ENCODE measurements around the gene TTYH2.

The TTYH2 gene

DNA sequence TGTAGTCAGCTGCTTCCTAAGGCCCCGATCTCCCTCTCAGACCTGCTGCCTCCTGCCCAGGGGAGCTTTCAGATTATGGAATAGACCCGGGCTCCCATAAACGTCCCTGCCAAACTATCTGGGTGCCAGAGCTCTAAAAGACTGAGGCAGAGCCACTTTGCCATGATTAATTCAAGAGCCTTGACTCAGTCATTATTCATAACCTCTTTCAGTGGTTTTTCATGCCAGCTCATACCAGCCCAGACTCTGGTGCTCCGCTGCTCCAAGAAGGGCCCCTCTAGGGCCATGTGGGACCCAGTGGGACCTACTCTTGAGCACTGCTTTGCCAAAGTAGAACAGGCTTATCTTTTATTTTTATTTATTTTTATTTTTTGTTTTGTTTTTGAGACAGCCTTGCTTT is 84.6 kb downstream of the TTYH2 start:
- DNase-seq, result no peak

DNA sequence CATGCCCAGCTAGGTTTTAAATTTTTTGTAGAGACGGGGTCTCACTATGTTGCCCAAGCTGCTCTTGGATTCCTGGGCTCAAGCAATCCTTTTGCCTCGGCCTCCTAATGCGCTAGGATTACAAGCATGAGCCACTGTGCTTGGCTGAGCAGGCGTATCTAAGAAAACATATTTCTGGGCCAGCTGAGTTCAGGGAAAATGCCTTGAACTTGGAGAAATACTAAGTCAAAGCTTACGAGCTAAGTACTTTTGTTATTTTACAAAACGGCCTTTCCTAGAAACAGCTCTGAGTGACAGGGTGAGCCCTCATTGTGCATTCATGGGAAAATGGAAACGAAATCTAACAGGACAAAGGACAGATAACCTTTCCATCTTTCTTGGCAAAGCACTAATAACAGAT is 85.4 kb downstream of the TTYH2 start:
- DNase-seq, result no peak

DNA sequence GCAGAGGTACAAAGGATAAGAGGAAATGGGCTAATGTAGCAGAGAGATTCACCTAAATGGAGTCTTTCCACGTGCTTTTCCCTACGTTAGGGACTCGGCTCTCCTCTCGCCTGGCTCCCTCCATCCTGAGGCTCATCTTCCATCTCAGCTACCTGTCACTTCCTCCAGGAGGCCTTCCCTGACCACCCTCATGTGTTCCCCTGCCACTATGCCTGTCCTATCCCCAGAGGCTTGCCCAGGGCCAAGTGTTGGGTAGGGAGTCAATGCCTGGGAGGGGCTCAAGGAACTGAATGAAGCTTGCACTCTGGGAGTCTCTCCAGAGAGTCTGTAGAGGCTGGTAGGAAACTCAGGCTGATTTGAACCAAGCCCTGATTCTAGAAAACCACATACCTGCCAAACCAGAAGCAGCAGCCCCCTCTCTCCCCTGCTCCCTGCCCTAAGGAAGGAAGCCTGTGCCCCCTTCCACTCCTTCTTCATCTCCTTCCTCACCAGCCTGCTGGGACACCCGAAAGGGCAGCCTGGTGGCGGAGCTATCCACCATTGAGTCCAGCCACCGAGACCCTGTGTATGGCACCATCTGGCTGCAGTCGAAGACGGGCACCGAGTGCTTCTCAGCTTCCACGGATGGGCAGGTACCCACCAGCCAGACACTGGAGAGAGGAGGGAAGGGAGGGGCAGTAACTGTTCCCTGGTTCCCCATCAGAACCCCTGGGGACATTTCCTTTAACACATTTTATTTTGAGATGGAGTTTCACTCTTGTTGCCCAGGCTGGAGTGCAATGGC is 86.0 kb downstream of the TTYH2 start:
- DNase-seq, result no peak

DNA sequence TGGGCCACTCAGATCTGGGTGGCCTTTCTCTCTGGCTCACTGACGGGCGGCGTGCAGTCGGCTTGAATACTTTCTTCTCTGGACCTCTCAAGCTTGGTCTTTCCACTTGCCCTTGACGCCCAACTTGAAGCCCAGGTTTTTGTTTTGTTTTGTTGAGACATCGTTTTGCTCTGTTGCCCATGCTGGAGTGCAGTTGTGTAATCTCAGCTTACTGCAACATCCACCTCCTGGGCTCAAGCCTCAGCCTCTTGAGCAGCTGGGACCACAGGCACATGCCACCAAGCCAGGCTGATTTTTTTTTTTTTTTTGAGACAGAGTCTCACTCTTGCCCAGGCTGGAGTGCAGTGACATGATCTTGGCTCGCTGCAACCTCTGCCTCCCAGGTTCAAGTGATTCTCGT is 89.9 kb downstream of the TTYH2 start:
- DNase-seq, result no peak

DNA sequence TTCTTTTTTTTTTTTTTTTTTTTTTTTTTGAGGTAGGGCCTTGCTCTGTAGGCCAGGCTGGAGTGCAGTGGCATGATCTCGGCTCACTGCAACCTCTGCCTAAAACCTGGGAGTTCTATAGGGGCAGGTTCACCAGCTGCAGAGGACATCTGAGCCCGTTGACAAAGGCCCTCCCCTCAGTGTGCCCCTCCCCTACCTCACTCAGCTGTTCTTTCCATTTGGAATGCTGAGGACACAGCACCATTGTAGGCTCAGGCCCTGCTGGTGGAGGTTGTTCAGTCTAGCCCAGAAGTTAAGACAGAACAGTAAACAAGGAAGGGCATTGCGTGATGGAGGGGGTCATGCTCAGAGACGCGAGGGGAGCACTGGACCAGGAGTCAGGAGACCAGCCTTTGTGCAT is 90.8 kb downstream of the TTYH2 start:
- DNase-seq, result no peak

DNA sequence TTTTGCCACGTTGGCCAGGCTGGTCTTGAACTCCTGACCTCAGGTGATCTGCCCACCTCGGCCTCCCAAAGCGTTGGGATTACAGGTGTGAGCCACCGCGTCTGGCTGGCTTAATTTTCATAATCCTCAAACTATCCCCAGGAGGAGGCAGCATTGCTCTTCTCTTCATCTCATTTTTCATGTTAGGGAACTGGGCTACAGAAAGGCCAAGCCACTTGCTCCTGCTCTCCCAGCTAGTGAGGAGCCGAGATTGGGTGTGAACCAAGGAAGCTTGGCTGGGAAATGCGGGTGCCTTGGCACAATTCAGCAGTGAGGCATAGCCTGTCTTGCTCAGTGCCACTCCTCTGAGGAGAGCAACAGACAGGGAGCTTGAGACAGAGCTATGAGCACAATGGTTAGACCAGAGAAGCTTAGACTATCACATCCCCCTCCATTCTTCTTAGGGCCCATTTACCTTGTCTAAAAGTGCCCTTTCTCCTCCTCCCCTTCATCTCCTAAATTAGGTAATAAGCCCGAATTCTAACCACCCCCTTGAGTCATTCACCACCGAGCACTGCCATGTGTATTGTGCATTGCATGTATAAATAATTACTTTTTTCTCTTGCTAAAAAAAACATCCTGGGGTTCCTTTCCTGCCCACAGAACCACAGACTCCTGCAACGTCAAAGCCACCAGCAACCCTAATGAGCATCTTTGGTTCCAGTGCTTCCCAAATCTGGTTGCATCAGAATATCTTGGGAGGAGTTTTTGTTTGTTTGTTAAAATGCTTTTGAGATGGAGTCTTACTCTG is 92.7 kb downstream of the TTYH2 start:
- no peak for DNase-seq

DNA sequence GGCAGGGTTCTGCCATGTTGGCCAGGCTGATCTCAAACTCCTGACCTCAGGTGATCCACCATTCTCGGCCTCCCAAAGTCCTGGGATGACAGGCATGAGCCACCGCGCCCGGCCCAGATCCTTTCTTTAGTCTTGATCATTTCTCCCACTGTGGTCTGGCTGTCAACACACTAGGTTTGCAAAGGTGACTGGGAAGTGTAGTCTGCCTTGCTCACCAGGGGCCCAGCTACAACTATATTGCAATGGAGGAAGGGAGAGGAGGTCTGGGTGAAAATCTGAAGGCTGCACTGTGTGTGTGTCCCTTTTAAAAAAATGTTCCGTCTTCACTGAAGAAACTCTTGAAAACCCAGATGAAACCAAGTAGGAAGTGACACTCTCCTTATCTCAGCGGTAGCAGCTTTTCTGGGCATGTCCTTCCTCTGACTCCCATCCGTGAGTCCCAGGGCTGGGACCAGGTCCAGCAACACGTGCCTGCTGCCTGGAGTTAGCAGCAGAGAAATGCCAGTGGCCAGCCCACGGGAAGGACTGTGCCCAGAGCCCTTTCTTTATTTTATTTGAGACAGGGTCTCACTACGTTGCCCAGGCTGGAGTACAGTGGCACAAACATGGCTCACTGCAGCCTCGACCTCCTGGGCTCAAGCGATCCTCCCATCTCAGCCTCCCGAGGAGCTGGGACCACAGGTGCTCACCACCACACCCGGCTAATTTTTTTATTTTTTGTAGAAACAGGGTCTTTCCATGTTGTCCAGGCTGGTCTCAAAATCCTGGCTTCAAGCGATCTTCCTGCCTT is 94.8 kb downstream of the TTYH2 start:
- DNase-seq, result no peak

DNA sequence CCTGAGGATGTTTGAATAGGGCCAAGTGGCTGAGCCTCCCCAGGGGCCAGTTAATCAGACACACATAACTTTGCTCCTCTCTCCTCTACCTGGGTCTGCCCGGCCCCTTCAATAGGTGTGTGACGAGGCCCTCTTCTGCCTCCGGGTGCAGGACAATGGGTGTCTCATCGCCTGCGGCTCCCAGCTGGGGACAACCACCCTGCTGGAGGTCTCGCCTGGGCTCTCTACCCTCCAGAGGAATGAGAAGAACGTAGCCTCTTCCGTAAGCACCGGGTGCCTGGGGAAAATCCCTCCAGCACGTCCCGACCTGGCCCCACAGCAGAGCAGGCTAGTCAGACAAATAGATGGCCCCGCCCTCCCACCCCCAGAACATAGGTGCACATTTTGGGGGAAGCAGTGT is 96.5 kb downstream of the TTYH2 start:
- no peak for DNase-seq
